Measurements from ENCODE around the gene FLRT2. TPM values are rescaled to one million over a fixed set of nuclear protein-coding genes. Genes with fewer than 3 reads are reported as not detected.

Gene FLRT2
- total RNA-seq, 1 donor from 2014 or later: 3.4 TPM

DNA sequence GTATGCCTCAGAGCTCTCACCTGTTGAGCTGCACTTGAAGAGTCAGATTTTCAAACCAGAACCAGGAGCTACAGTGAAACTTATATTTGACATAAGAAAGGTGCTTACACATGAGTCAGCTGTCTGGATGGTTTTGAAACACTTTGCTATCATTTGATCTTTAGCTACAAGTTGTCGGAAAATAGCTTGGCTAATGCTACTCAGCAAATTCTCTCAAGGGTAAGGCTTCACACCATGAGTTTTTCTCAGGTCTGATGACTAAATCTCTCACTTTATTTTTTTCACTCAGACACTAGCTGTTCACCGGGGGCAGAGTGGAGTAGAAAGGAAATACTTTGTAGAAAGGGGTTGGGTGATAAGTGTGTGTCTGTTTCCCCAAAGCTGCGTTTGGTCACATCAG, 171.8 kb downstream of the FLRT2 start:
- intact Hi-C loops (cut with DNase I): no loop called here
- DNase-seq (ENCODE audit: missing footprints) (no peak), ATAC-seq (no peak)

DNA sequence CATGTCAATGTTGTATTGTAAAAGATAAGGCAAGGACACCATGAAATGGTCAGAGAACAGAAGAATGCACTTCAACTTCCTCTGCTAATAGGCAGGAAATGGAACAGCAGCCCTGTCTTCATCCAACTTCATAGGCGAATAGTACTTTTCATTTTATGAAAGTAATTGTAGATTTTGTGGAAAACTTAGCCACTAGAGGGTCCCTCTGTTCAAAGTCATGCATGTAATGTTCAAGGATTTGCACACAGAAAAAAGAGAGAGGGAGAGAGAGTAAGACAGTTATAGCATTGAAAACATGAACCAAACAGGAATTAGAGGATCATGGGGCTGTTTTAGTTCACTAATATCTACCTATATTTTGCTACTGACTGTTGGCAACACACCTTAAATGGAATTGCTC, 172.2 kb downstream of the FLRT2 start:
- ATAC-seq (no peak), DNase-seq (ENCODE audit: missing footprints) (no peak)
- intact Hi-C loops (cut with DNase I): no loop called here

DNA sequence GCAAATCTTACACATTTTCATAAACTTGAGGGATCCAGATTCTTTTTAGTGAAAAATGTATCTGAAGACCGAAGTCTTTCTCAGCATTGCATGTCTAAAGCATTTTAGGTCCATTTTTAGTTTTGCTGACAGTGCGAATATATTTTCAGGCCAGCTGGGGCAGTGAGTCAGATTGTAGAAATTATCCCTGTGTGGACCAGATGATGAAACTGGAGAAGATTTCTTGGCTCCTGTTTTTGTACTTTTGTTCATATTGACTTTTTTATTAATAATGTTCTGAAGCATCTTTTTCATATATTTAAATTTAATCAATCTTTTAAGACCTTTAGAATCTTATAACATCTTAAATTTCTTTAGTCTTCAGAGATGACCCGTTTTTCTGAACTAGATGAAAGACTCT, 173.1 kb downstream of the FLRT2 start:
- no peak for DNase-seq (ENCODE audit: missing footprints)
- ATAC-seq: no peak
- intact Hi-C loops (cut with DNase I): no loop called here
